HG02759 (cell line): ENCODE measurements around the gene KDELR1.
"Not testable (repeated sequence)": the region's sequence is repeated elsewhere in the genome, so short reads cannot be mapped to it uniquely, and the experiment has no call there.

ENCODE experiments used
- ATAC-seq: cut with Tn5 transposase; IDR thresholded peaks from one replicate; pipeline ENCODE4 v1.9.1; 2021; ENCODE audit warnings: mild to moderate bottlenecking, moderate library complexity; ENCODE audit not compliant: unreplicated experiment

KDELR1 gene

GRCh38 chr19:48397263-48398101 is 6.1 kb upstream of the KDELR1 start:
- ATAC-seq, result no peak

- no peak for ATAC-seq
Measured at GRCh38 chr19:48396824-48397176, 5.4 kb upstream of the KDELR1 start.

- no peak for ATAC-seq
Measured at GRCh38 chr19:48396016-48396823, 4.9 kb upstream of the KDELR1 start.

GRCh38 chr19:48395499-48395898 is 4.1 kb upstream of the KDELR1 start:
- ATAC-seq, result no peak

GRCh38 chr19:48395170-48395455 is 3.8 kb upstream of the KDELR1 start:
- no peak for ATAC-seq

GRCh38 chr19:48394331-48395169 is 3.2 kb upstream of the KDELR1 start:
- no peak for ATAC-seq

- no peak for ATAC-seq
Measured at GRCh38 chr19:48393559-48394330, 2.4 kb upstream of the KDELR1 start, which contains the start of gene GRIN2D. Gene GRIN2D, plus strand, starts transcription at chr19:48393668. Its CDS starts 4,725 bp downstream, at chr19:48398393.

- ATAC-seq, result no peak
Measured at GRCh38 chr19:48392860-48393558, 1.7 kb upstream of the KDELR1 start.

- not testable (repeated sequence) for ATAC-seq
Measured at GRCh38 chr19:48392006-48392344, 624 bp upstream of the KDELR1 start.

GRCh38 chr19:48390188-48391099 is 907 bp downstream of the KDELR1 start:
- peak; percentile 40 for ATAC-seq

- no peak for ATAC-seq
Measured at GRCh38 chr19:48386981-48387380, 4.4 kb downstream of the KDELR1 start.

- ATAC-seq, result no peak
Measured at GRCh38 chr19:48385461-48386087, 5.8 kb downstream of the KDELR1 start.

- ATAC-seq, result no peak
Measured at GRCh38 chr19:48382286-48382685, 9.1 kb downstream of the KDELR1 start.

GRCh38 chr19:48381178-48381950 is 10.0 kb downstream of the KDELR1 start:
- no peak for ATAC-seq

- no peak for ATAC-seq
Measured at GRCh38 chr19:48379058-48379457, 12.3 kb downstream of the KDELR1 start.

- ATAC-seq, result no peak
Measured at GRCh38 chr19:48378194-48378570, 13.2 kb downstream of the KDELR1 start.

- no peak for ATAC-seq
Measured at GRCh38 chr19:48373567-48373966, 17.8 kb downstream of the KDELR1 start.

GRCh38 chr19:48372904-48373303 is 18.4 kb downstream of the KDELR1 start:
- ATAC-seq, result no peak
